Activated CD4-positive, alpha-beta T cell treated with anti-CD3 and anti-CD28 coated beads, Interleukin-2, Interleukin-6, amounts not matched to agents 100 ng/mL and 50 ng/mL, durations not matched to agents 16 hours and 8 hours (primary cell): Measurements from ENCODE around the gene HOXD10.

Experiments used
- DNase-seq: peaks from one replicate; pipeline ENCODE4 v3.0.0-alpha.2; 2020

Gene HOXD10

DNA sequence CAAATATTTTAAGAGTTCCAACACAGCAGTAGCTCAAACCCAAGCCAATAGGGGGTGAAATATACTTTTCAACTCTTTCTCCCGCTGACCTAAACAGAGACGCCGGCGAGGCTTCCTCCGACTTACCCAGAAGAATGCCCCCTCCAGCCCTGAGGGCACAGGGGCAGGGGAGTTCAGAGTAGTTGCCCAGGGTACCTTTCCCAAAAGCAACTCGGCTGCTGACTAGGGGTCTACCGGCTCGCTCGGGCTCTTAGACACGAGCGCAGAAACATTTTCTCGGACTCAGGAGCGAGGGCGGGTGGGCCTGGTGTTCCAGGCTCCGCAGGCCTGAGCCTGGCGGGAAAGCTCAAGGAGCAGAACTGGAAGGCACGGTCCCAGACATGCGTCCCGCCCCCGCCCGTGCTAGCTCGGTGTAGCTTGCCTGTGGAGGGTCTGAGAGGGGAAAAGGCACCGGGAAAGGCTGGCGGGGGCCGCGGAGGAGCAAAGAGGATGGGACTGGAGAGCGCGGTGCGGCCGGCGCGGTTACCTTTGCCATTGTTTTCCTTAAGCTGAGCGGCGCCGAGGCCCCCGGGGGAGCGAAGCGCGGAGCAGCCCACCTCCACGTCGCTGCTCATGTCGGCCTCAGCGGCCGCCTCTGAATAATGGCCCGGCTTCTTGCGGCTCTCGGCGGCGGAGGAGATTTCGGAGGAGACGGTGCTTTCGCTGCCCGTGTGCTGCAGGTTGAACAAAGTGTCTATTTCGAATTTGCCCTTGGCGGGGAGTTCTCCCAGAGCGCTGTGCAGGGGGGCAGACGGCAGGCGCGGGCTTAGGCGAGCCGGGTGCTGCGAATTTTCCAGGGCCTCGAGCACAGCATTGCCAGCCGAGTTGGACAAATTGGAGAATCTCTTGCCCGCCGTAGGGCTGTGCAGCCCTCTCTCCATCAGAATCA lies 33.5 kb upstream of the HOXD10 start:
- no peak for DNase-seq

DNA sequence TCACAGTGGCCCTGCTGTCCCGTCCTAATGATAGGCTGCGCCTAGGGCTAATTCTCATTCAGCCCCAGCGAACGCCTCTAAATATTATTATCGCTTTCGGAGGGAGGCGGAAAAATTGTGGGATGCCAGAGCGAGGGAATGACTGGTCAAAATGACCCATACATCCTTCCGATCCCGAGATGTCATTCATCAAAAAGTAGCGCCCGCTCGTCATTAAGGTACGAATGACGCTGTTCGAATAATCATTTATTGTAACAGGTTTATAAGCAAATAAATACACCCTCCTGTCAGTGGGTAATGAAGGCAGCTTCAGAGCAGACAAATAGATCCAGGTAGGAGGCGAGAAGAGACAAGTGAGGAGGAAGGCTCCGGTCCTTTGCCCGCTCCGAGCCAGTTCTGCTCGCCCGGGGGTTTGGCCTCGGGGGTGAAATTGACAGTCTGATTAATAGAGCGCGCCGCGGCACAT lies 32.7 kb upstream of the HOXD10 start, which contains the start of gene EVX2:
Gene EVX2, minus strand, starts transcription at position 167 of the 466 bp plus-strand sequence. CDS start 186 bp downstream, outside the sequence.
- DNase-seq: no peak

DNA sequence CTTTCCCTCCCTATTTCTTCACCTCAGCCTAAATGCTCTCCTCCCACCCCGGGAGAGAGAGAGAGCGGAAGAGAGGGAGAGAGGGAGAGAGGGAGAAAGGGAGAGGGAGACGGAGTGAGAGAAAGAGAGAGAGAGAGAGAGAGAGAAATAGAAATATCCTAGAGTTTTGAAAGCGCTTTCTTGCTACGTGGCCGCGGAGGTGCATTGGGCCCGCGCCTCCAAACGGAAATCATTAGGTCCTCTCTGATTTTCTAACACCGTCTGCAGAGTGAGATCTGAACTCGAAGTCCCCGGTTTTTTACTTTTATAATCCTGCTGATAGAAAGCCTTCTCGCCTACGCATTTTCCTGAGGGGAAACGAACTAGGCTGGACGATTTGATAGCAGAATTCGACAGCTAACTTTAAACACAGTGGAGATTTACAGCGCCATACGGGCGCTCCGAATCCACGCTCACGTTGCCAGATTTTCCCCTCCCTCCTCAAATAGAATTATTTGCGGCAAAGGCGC lies 31.9 kb upstream of the HOXD10 start:
- DNase-seq: no peak

DNA sequence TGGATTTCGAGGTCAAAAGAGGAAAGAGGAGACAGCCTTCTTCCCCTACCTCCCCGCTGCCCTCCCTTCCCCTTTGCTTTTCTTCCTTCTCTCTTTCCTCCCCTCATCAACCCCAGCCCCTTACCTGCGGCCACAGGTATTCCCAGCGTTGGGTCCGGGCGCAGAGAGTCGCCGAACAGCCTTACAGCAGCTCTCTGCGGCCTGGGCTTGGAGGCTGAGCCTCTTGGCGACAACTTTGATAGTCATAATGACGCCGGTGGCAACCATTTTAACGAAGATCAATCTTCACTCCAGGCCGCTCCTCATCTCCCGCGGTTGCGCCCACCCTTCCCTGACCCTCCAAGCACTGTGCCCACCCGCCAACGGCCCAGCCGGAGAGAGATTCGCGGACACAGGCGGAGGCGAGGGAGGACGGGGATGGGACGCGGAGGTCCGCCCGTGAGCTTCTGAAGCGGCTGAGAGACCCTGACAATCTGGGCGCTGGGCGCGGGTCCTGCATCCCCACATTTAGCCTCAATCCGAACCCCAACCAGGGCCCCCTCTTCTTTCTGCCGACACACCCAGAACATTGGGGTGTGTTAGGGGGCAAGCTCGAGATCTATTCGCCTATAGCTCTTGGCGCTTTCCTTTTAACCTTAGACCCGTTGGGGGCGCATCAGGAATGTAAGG lies 31.3 kb upstream of the HOXD10 start:
- no peak for DNase-seq

DNA sequence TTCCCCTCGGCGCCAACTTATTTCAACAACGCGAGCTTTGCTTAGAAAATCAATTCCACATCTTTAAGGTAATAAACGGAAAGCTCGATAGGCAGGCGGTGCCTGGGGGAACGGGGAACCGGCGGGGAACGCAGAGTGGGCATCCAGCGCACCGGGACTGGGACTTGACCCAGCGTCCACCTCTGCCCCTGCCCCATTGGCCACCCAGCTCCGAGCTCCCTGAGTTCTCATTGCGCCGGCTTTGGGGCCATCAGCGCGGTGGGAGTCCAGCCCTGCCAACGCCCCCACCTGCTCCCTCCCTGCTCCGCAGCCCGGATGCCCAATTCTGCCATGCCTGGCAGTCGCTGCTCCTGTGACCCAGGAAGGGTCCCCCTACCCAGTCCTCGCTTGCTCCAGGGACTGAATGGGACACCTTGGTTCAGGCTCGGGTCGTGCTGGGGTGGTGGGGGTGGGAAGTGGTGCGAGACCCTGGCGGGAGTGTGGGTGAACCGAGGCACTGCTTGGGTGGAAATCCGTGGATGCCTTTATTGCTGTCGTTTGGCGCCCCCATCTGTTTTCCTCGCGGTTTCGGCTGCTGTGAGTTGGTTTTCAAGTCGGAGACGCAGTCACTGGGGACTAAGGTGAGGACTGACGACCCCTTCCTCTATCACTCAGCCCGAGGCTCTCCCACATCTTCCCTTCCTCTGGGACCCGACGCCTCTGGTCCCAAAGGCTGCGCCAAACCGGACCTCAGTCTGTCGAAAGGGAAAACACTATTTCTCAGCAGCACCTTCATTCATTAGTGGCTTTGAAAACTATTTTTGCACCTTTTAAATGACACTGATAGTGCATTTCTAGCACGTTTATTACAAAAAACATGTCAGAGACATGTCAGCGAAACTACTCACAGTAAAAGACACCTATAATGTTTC lies 30.5 kb upstream of the HOXD10 start:
- DNase-seq: no peak

DNA sequence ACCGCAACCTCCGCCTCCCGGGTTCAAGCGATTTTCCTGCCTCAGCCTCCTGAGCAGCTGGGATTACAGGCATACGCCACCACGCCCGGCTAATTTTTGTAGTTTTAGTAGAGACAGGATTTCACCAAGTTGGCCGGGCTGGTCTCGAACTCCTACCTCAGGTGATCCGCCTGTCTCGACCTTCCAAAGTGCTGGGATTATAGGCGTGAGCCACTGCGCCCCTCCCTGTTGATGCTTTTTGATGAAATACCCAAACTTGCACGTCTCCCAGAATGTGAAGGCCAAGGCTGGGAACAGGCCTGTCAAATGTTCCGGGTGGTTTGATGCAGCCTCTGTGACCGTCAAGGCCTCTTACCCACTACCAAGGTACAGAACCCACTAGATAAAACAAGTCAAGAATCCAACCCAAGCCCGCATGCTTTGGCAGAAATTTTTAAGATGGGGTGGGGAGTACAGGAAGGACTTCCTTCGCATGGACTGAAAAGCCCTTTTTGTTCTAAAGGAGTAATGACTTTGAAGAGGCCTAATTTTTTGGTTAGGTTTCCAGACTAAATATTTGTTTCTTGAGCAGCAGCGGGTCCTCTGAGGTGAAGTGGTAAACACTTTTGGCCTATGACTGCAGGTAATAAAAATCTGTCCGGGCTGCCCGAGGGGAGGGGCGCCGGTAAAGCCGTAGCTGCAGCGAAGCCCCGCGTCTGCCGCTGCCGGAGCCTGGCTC lies 29.1 kb upstream of the HOXD10 start:
- DNase-seq: no peak

DNA sequence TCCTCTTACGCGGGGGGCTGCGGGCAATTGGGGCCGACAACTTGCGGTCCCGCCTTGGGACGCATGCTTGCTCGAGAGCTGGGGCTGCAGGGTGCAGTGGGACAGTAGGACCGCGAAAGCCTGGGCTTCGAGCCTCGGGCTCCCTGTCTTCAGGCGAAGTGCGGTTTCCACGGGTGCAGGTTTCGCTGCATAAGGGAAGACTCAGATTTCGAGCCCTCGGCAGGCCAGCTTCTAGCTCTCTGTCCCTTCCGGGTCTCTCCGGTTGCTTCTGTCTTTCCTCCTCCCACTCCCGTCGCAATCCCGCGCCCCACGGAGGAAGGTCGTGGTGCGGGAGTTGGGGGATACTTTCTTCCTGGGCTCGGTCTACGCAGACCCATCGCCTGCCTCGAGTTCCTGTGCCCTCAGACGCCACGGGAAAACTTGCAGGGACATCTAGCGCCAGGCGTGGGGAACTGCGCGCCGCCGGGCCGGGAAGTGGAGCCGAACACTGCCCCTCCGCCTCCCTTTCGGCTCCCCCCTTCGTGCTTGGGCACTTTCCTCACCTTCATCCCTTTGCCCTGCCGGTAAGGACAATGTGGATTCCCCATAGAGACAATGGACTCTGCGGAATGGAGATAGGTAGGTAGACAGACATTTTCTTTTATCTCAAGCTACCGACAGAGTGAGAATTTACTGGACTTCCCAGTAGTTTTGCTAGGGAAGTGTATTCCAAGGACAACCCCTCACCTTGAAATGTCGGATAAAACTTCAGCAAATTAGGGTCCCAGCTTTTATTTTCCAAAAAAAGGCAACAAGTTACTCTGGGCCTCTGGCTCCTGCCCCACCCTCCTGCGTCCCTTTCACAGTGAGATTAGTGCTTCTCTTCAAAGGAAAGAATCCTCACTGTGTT lies 28.3 kb upstream of the HOXD10 start:
- DNase-seq: peak; percentile 39

DNA sequence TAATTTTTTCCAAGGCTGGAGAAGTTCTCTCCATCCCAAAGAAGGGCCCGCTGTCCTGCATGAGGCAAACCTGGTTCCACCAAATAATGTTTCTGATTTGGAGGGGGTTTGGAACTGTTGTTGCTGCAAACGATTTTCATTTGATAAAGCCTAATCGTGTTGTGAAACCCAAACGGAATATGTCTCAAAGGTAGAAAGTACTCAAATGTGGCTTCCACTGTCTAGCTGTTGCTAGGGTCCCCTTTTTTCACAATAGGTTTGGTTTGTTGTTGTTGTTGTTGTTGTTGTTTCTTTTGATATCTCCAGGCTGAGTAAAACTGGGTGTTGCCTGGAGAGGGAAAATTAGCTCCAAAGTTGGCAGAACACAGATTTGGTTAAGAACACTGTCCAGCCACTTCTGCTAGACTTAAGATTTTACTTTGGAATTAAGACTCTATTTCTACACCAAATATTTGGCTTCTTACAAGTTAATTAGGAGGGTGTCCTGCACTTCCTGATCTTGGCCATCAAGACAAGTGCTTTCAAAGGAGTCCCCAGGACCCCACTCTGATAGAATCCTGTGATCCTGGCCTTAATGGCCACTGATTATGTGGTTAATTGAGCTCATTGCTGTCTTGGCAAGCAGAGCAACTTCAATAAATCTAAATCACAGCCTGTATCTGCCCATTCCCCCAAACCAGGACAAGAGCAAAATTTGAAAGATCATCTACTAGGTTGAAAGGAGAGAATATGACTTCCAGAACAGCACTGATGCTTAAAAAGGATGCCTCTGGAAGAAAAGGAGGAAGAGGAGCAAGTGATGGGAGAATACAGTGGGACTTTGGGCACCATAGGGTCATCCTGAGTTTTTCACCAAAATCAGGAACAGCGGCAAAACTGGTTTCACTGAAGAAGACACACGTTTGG lies 27.4 kb upstream of the HOXD10 start:
- DNase-seq: no peak

DNA sequence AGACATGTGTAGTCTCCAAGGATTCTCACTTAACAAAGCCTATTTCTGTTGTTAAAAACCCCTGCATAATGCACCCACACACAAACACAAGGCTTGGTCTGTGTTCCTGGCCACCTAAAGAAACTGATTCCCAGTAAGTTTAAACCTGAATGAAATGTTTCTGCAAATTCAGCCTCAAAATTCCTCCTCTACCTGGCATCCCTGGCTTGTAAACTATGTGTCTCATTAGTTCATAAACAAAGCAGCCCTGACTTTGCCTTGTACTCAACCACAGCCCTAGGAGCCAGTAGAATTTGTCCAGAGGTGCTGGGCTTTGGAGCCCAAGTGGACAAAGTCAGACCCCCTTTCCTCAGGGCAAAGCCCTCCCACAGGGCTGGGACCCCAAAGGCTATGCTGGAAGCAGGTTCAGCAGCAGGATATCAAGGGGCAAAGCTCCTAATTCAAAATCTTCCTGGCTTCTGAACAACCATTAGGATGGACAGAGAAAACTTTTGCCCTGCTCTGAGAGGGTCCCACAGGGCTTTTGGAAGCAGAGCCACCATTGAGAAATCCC lies 26.7 kb upstream of the HOXD10 start:
- DNase-seq: no peak

DNA sequence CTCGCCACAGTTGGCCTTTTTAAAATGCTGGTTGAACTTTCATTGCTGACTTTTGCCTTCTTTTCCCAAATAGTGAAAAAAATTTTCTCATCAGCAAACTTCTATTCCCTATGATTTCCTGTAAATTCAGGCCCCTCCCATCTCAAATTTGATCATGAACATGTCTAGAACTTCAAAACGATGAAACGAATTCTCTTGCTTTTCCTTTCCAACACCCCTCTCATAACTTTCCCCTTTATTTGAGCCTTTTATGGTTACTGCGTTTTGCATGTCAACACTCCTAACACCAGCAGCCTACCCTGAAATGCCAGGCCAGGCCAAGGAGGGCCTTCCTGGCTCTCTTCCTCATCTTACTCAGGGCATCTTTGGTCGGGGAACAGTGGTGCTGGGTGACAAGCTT lies 25.7 kb upstream of the HOXD10 start:
- DNase-seq: no peak

DNA sequence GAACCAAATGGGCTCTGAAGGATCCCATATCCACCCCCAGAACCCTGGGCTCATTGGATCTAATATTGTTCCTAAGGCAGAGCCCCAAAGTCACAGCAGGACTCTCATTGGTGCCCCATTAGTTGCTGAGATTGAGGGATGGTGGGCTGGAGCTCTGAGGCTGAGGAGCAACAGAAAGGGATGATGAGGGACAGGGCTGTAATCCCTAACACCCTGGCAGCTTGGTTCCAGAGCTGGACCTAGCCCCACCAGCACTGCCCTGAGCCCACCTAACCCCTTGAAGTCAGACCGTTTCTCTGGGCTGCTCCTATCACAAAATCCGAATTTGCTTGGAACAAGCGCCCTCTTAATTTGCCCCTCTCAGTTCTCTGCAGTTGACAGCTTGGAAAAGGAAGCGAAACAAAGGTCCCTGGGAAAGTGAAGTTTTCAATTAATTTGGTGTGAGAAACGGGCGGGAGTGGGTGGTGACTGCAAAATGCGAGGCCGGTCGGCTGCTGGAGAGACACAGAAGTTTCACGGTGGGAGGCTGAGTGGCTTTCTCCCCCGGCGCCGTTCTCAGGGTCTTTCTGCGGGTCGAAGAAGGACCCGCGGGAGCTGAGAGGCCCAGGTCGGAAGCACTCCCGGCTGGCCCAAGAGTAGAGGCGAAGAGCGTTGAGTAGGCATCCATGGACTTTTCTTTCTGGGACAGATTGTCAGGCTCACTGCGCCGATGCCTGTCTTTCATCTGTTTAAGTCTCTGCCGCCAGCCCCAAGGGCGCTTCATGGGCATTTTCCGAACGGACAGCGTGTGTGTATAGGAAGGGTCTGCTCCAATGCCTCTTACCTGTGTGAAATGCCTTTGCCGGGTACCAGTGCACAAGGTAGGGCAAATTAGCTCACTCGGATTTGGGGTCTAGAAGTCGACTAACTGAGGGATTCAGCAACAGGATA lies 25.0 kb upstream of the HOXD10 start:
- DNase-seq: no peak

DNA sequence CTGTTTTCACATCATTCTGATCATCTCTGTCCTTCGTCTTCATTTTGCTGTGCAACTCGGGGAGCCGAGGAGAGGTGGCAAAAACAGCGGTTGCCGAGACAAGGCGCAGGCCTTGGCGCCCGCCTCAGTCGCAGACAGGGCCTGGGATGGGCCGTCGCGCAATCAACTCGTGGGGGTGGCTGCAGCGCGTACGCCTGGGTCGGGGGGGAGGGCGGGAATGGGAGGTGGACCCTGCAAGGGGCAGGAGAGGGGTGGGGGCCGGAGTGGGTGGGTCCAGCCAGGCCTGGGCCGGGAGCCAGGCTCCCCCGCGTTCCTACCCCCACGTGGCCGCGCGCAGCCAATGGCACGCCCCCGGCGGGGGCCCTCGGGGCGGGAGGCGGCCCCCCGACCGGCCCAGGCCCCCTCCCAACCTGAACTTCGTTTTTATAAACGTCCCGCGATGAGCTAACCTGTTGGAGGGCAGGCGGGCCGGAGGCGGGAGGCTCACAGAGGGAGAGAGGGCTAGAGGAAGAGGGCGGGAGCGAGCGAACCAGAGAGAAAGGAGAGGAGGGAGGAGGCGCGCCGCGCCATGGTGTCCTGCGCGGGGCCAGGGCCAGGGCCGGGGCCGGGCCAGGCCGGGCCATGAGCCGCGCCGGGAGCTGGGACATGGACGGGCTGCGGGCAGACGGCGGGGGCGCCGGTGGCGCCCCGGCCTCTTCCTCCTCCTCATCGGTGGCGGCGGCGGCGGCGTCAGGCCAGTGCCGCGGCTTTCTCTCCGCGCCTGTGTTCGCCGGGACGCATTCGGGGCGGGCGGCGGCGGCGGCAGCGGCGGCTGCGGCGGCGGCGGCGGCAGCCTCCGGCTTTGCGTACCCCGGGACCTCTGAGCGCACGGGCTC lies 24.1 kb upstream of the HOXD10 start, which contains the start of gene HOXD13:
Gene HOXD13, plus strand, starts transcription at position 452 of the 875 bp plus-strand sequence. Its CDS starts 170 bp downstream, at position 622.
- DNase-seq: no peak

DNA sequence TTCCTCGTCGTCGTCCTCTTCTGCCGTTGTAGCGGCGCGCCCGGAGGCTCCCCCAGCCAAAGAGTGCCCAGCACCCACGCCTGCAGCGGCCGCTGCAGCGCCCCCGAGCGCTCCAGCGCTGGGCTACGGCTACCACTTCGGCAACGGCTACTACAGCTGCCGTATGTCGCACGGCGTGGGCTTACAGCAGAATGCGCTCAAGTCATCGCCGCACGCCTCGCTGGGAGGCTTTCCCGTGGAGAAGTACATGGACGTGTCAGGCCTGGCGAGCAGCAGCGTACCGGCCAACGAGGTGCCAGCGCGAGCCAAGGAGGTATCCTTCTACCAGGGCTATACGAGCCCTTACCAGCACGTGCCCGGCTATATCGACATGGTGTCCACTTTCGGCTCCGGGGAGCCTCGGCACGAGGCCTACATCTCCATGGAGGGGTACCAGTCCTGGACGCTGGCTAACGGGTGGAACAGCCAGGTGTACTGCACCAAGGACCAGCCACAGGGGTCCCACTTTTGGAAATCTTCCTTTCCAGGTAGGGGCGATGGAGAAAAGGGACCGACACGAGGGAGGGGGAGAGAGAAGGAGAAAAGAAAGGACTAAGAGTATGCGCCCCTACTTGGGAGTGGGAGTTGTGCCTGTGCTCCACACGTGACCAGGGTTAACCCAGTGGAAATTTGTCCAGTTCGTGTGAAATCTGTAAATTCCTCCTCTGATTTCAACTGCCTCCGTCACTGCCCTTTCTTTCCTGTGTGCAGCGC lies 23.3 kb upstream of the HOXD10 start:
- DNase-seq: no peak

DNA sequence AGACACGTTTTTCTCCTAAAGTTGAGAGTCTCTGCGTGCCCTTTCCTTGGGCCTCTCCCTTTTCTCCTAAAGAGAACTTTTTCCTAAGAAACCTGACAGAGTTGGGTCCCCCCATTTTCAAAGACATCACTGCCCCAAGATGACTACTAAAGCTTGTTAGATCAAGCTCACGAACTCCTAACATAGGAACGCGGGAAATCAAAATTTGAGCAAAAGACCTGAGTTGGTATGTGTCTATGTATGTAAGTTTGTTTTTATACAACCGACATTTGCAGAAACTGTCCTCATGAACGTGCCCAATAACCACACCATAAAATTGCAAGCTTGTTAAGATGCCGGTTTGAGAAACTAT lies 22.7 kb upstream of the HOXD10 start:
- DNase-seq: no peak

DNA sequence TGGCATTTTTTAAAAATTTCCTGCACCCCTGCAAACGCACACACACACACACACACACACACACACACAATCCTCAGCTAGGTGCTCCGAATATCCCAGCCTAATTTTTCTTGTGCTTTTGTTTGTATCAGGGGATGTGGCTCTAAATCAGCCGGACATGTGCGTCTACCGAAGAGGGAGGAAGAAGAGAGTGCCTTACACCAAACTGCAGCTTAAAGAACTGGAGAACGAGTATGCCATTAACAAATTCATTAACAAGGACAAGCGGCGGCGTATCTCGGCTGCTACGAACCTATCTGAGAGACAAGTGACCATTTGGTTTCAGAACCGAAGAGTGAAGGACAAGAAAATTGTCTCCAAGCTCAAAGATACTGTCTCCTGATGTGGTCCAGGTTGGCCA lies 22.2 kb upstream of the HOXD10 start:
- no peak for DNase-seq

DNA sequence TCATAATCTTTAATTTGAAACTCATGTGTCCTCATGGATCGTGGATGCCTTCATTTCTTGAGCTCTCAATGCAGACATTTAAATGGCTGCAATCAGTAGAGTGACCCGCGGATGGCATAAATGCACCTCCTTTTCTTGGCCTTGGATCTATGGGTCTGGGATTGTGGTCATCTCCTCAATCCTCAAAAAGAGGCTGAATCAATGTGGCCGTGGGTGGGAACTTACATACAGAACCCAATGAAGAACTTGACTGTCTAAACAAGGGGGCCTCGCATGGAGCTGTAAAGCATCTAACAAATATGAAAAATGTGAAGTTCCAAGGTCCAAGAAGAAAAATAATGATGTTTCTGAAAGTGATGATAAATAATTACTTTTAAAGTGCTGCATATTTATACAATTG lies 21.2 kb upstream of the HOXD10 start:
- no peak for DNase-seq
